Measurements from ENCODE around the gene ATP2B2.

The ATP2B2 gene

GRCh38 chr3:10492364-10493201, 12.8 kb downstream of the ATP2B2 start:
- DNase-seq (ENCODE audit: extremely low read depth, low read depth), result no peak
- no peak for TF ChIP-seq CTCF (IDR thresholded peaks at IDR 0.05; ENCODE audit: low read depth, low read length)

- no peak for TF ChIP-seq CTCF (IDR thresholded peaks at IDR 0.05; ENCODE audit: low read depth, low read length)
- DNase-seq (ENCODE audit: extremely low read depth, low read depth), result no peak
These were observed 15.5 kb downstream of the ATP2B2 start for GRCh38 chr3:10489746-10490483.

GRCh38 chr3:10487988-10488633, 17.3 kb downstream of the ATP2B2 start:
- no peak for DNase-seq (ENCODE audit: extremely low read depth, low read depth)
- no peak for TF ChIP-seq CTCF (IDR thresholded peaks at IDR 0.05; ENCODE audit: low read depth, low read length)

GRCh38 chr3:10485806-10486205, 19.6 kb downstream of the ATP2B2 start:
- DNase-seq (ENCODE audit: extremely low read depth, low read depth), result no peak
- no peak for TF ChIP-seq CTCF (IDR thresholded peaks at IDR 0.05; ENCODE audit: low read depth, low read length)

GRCh38 chr3:10485380-10485779, 20.0 kb downstream of the ATP2B2 start:
- TF ChIP-seq CTCF (IDR thresholded peaks at IDR 0.05; ENCODE audit: low read depth, low read length), result no peak
- DNase-seq (ENCODE audit: extremely low read depth, low read depth), result no peak

- TF ChIP-seq CTCF (IDR thresholded peaks at IDR 0.05; ENCODE audit: low read depth, low read length), result no peak
- no peak for DNase-seq (ENCODE audit: extremely low read depth, low read depth)
These were observed 20.7 kb downstream of the ATP2B2 start for GRCh38 chr3:10484709-10485108.

Measured in AG09319 (cell line).